BLaER1 (cell line): ENCODE measurements around the gene SKAP1.

ENCODE experiments used
- H3K27ac ChIP-seq: shearing (Covaris generic); formaldehyde crosslinking; 2 replicates; pipeline ENCODE4 v1.8.1; 2022
- H3K27me3 ChIP-seq: shearing (Covaris generic); formaldehyde crosslinking; 2 replicates; pipeline ENCODE4 v1.8.1; 2022
- H3K36me3 ChIP-seq: shearing (Covaris generic); formaldehyde crosslinking; 2 replicates; pipeline ENCODE4 v1.8.1; 2022
- H3K4me1 ChIP-seq: shearing (Covaris generic); formaldehyde crosslinking; 2 replicates; pipeline ENCODE4 v1.8.1; 2022
- H3K4me2 ChIP-seq: shearing (Covaris generic); formaldehyde crosslinking; 2 replicates; pipeline ENCODE4 v1.8.1; 2022
- H3K4me3 ChIP-seq: shearing (Covaris generic); formaldehyde crosslinking; 2 replicates; pipeline ENCODE4 v1.8.1; 2022
- H3K9ac ChIP-seq: shearing (Covaris generic); formaldehyde crosslinking; 2 replicates; pipeline ENCODE4 v1.8.1; 2022
- H3K9me3 ChIP-seq: shearing (Covaris generic); formaldehyde crosslinking; 2 replicates; pipeline ENCODE4 v1.8.1; 2022
- H4K20me1 ChIP-seq: shearing (Covaris generic); formaldehyde crosslinking; 2 replicates; pipeline ENCODE4 v1.8.1; 2022
- Cebpa-rat ChIP-seq: shearing (Covaris generic); IDR thresholded peaks from 2 replicates; pipeline ENCODE4 v1.8.1; 2022

The SKAP1 gene

GRCh38 chr17:48113201-48113676 lies 316.8 kb downstream of the SKAP1 start:
- H3K9me3 ChIP-seq = no peaks in the 10 kb centered on the region
- H3K4me1 ChIP-seq = peaks cover 48% of the 10 kb centered on the region
- no peak overlapping the region for H3K4me3 ChIP-seq
- no peak overlapping the region for H3K9ac ChIP-seq
- H3K27ac ChIP-seq = no peak overlapping the region
- peaks cover 21% of the 10 kb centered on the region; the same call in 1 of the 2 replicates for H4K20me1 ChIP-seq
- H3K36me3 ChIP-seq = peaks cover 57% of the 10 kb centered on the region
- H3K4me2 ChIP-seq = no peak overlapping the region
- no peak for TF ChIP-seq Cebpa-rat
- no peaks in the 10 kb centered on the region for H3K27me3 ChIP-seq

- Histone ChIP-seq H3K9me3 (no peaks in the 10 kb centered on the region), H4K20me1 (peaks cover 21% of the 10 kb centered on the region; the same call in 1 of the 2 replicates), H3K4me2 (peak overlapping the region; percentile 49), H3K27me3 (no peaks in the 10 kb centered on the region), H3K9ac (no peak overlapping the region), H3K27ac (no peak overlapping the region), H3K36me3 (peaks cover 43% of the 10 kb centered on the region), H3K4me1 (peaks cover 52% of the 10 kb centered on the region), H3K4me3 (no peak overlapping the region)
- no peak for TF ChIP-seq Cebpa-rat
Measured at GRCh38 chr17:48111937-48112241, 318.1 kb downstream of the SKAP1 start.

GRCh38 chr17:48110761-48111160 lies 319.3 kb downstream of the SKAP1 start:
- Histone ChIP-seq H3K4me2 (peak overlapping the region; percentile 51), H4K20me1 (peaks cover 21% of the 10 kb centered on the region; the same call in 1 of the 2 replicates), H3K27me3 (no peaks in the 10 kb centered on the region), H3K27ac (no peak overlapping the region), H3K4me1 (peaks cover 62% of the 10 kb centered on the region), H3K9me3 (no peaks in the 10 kb centered on the region), H3K36me3 (peaks cover 32% of the 10 kb centered on the region), H3K4me3 (no peak overlapping the region), H3K9ac (no peak overlapping the region)
- TF ChIP-seq Cebpa-rat = no peak

- Histone ChIP-seq H3K27ac (peak within 1 kb of the TSS; percentile 83), H3K4me3 (peak within 1 kb of the TSS; percentile 77), H4K20me1 (peaks cover 12% of the 10 kb centered on the region; the same call in 1 of the 2 replicates), H3K9ac (peak within 1 kb of the TSS; percentile 80), H3K36me3 (0 out of 2 replicates have a peak, but pooled peaks cover 4% of the 10 kb centered on the region), H3K27me3 (no peaks in the 10 kb centered on the region), H3K4me1 (peaks cover 72% of the 10 kb centered on the region), H3K9me3 (peaks cover 9% of the 10 kb centered on the region; the same call in 1 of the 2 replicates), H3K4me2 (peak within 1 kb of the TSS; percentile 86)
- TF ChIP-seq Cebpa-rat = no peak
Measured at GRCh38 chr17:48107137-48108055, 322.6 kb downstream of the SKAP1 start, which contains the start of gene SNX11. SNX11 (plus strand) TSS chr17:48107766; CDS start chr17:48112044, 4,278 bp downstream.

- peaks cover 6% of the 10 kb centered on the region; the same call in 1 of the 2 replicates for H4K20me1 ChIP-seq
- no peak overlapping the region for H3K27ac ChIP-seq
- H3K36me3 ChIP-seq = no peaks in the 10 kb centered on the region
- no peak for TF ChIP-seq Cebpa-rat
- peak overlapping the region; percentile 80 for H3K9ac ChIP-seq
- H3K4me3 ChIP-seq = peak overlapping the region; percentile 77
- peaks cover 72% of the 10 kb centered on the region for H3K4me1 ChIP-seq
- H3K4me2 ChIP-seq = peak overlapping the region; percentile 86
- no peaks in the 10 kb centered on the region for H3K27me3 ChIP-seq
- peaks cover 11% of the 10 kb centered on the region; the same call in 1 of the 2 replicates for H3K9me3 ChIP-seq
Measured at GRCh38 chr17:48106802-48107136, 323.2 kb downstream of the SKAP1 start.

- Histone ChIP-seq H3K4me1 (peaks cover 64% of the 10 kb centered on the region), H3K9me3 (peaks cover 11% of the 10 kb centered on the region; the same call in 1 of the 2 replicates), H3K27me3 (no peaks in the 10 kb centered on the region), H3K27ac (no peak overlapping the region), H3K9ac (no peak overlapping the region), H3K4me2 (no peak overlapping the region), H3K36me3 (no peaks in the 10 kb centered on the region), H3K4me3 (no peak overlapping the region), H4K20me1 (peaks cover 14% of the 10 kb centered on the region)
- TF ChIP-seq Cebpa-rat = no peak
Measured at GRCh38 chr17:48104440-48104839, 325.6 kb downstream of the SKAP1 start.

- 0 out of 2 replicates have a peak, but pooled peaks cover 5% of the 10 kb centered on the region for H3K36me3 ChIP-seq
- peaks cover 11% of the 10 kb centered on the region; the same call in 1 of the 2 replicates for H3K9me3 ChIP-seq
- no peak overlapping the region for H3K9ac ChIP-seq
- no peak overlapping the region for H3K27ac ChIP-seq
- peaks cover 59% of the 10 kb centered on the region for H3K4me1 ChIP-seq
- peak overlapping the region; percentile 96 for H3K4me2 ChIP-seq
- H3K27me3 ChIP-seq = no peaks in the 10 kb centered on the region
- TF ChIP-seq Cebpa-rat = no peak
- H4K20me1 ChIP-seq = peaks cover 28% of the 10 kb centered on the region
- peak overlapping the region; percentile 95; the same call in 1 of the 2 replicates for H3K4me3 ChIP-seq
Measured at GRCh38 chr17:48102798-48103715, 327.0 kb downstream of the SKAP1 start.

GRCh38 chr17:48102043-48102750 lies 327.8 kb downstream of the SKAP1 start:
- peaks cover 11% of the 10 kb centered on the region; the same call in 1 of the 2 replicates for H3K9me3 ChIP-seq
- no peak overlapping the region for H3K9ac ChIP-seq
- peak overlapping the region; percentile 96 for H3K4me2 ChIP-seq
- no peak overlapping the region for H3K27ac ChIP-seq
- no peaks in the 10 kb centered on the region for H3K27me3 ChIP-seq
- peak overlapping the region; percentile 95 for H3K4me3 ChIP-seq
- no peak for TF ChIP-seq Cebpa-rat
- peaks cover 37% of the 10 kb centered on the region for H4K20me1 ChIP-seq
- H3K36me3 ChIP-seq = peaks cover 8% of the 10 kb centered on the region; the same call in 1 of the 2 replicates
- H3K4me1 ChIP-seq = peaks cover 63% of the 10 kb centered on the region
